NT2/D1 (cell line): ENCODE data around the gene PTGIS.

Experiments used
- SUZ12 ChIP-seq: IDR thresholded peaks from 2 replicates; pipeline ENCODE4 v1.6.1; 2011; ENCODE audit not compliant: insufficient read length, insufficient read depth; ENCODE audit errors: extremely low read depth
- YY1 ChIP-seq: IDR thresholded peaks from 2 replicates; pipeline ENCODE4 v1.6.1; 2011; ENCODE audit not compliant: insufficient read length, insufficient read depth
- ZNF274 ChIP-seq: IDR thresholded peaks from 2 replicates; pipeline ENCODE4 v1.6.1; 2011; ENCODE audit warnings: mild to moderate bottlenecking, low read depth, low read length

GRCh38 chr20:49615401-49616153 is 47.6 kb upstream of the PTGIS start:
- no peak for TF ChIP-seq ZNF274
- TF ChIP-seq YY1: no peak
- no peak for TF ChIP-seq SUZ12
